WTC11 (cell line): ENCODE data around the gene LAMA3. TPM values are rescaled to one million over a fixed set of nuclear protein-coding genes. Genes with fewer than 3 reads are reported as not detected.

ENCODE experiments used
- ATAC-seq: fragments of 200-7000 bp; cut with Tn5 transposase; 2 replicates; pipeline ENCODE4 v1.10.0; 2021; ENCODE audit warnings: mild to moderate bottlenecking, moderate library complexity
- CTCF ChIA-PET: fragments of 300-600 bp; sonication (Branson Sonifier 250); formaldehyde crosslinking; loops from one replicate; lab custom pipeline; 2021; ENCODE audit warnings: antibody characterized with exemption; lab: Charles Lee
- POLR2A ChIA-PET: fragments of 350-600 bp; sonication (Branson Sonifier 250); formaldehyde crosslinking; loops from one replicate; lab custom pipeline; 2021; ENCODE audit warnings: antibody characterized with exemption; lab: Charles Lee
- DNase-seq: peaks from one replicate; pipeline ENCODE4 v3.0.0; 2021; ENCODE audit warnings: low spot score
- H3K27ac Mint-ChIP-seq: 2 replicates; pipeline ENCODE4 v1.8.0; 2021; ENCODE audit warnings: mixed read lengths
- H3K27me3 Mint-ChIP-seq: 2 replicates; pipeline ENCODE4 v1.8.0; 2021; ENCODE audit warnings: low read depth, mild to moderate bottlenecking, moderate library complexity, mixed read lengths
- H3K36me3 Mint-ChIP-seq: 2 replicates; pipeline ENCODE4 v1.8.0; 2021; ENCODE audit warnings: mixed read lengths
- H3K4me1 Mint-ChIP-seq: 2 replicates; pipeline ENCODE4 v1.8.0; 2022; ENCODE audit warnings: mixed read lengths
- H3K4me3 Mint-ChIP-seq: 2 replicates; pipeline ENCODE4 v1.8.0; 2021; ENCODE audit warnings: mild to moderate bottlenecking, moderate library complexity, mixed read lengths
- H3K9me3 Mint-ChIP-seq: 2 replicates; pipeline ENCODE4 v1.8.0; 2021; ENCODE audit warnings: mixed read lengths
- ARID4B ChIP-seq: sonication (generic); formaldehyde crosslinking; IDR thresholded peaks from 2 replicates; pipeline ENCODE4 v1.8.0; 2023; ENCODE audit warnings: missing genetic modification reagents, mild to moderate bottlenecking, borderline replicate concordance
- ATF3 ChIP-seq: sonication (generic); formaldehyde crosslinking; conservative IDR thresholded peaks from 2 replicates; pipeline ENCODE4 v1.8.1; 2022; ENCODE audit warnings: mild to moderate bottlenecking, missing genetic modification reagents
- CBFB ChIP-seq: sonication (generic); formaldehyde crosslinking; IDR thresholded peaks from 2 replicates; pipeline ENCODE4 v1.8.1; 2022; ENCODE audit warnings: mild to moderate bottlenecking, low read depth, missing genetic modification reagents
- E2F4 ChIP-seq: sonication (generic); formaldehyde crosslinking; IDR thresholded peaks from 2 replicates; pipeline ENCODE4 v1.8.1; 2022; ENCODE audit warnings: low read depth, mild to moderate bottlenecking, moderate library complexity, missing genetic modification reagents, borderline replicate concordance
- FOXJ3 ChIP-seq: sonication (generic); formaldehyde crosslinking; IDR thresholded peaks from 2 replicates; pipeline ENCODE4 v1.9.0; 2021; ENCODE audit warnings: missing genetic modification reagents, mild to moderate bottlenecking, borderline replicate concordance
- FOXP1 ChIP-seq: sonication (generic); formaldehyde crosslinking; IDR thresholded peaks from 2 replicates; pipeline ENCODE4 v1.8.0; 2022; ENCODE audit warnings: missing genetic modification reagents, mild to moderate bottlenecking, moderate library complexity, borderline replicate concordance
- IRF2 ChIP-seq: sonication (generic); formaldehyde crosslinking; IDR thresholded peaks from 2 replicates; pipeline ENCODE4 v1.8.0; 2022; ENCODE audit warnings: low read depth, missing genetic modification reagents, borderline replicate concordance
- MAX ChIP-seq: sonication (generic); formaldehyde crosslinking; IDR thresholded peaks from 2 replicates; pipeline ENCODE4 v1.8.0; 2022; ENCODE audit warnings: mild to moderate bottlenecking, missing genetic modification reagents
- MYBL2 ChIP-seq: sonication (generic); formaldehyde crosslinking; IDR thresholded peaks from 2 replicates; pipeline ENCODE4 v1.8.1; 2023; ENCODE audit warnings: mild to moderate bottlenecking, moderate library complexity, missing genetic modification reagents
- PREB ChIP-seq: sonication (generic); formaldehyde crosslinking; IDR thresholded peaks from 2 replicates; pipeline ENCODE4 v1.8.1; 2022; ENCODE audit warnings: mild to moderate bottlenecking, missing genetic modification reagents, moderate library complexity, borderline replicate concordance
- USF2 ChIP-seq: sonication (generic); formaldehyde crosslinking; IDR thresholded peaks from 2 replicates; pipeline ENCODE4 v1.8.1; 2023; ENCODE audit warnings: mild to moderate bottlenecking, missing genetic modification reagents, moderate library complexity
- ZNF219 ChIP-seq: sonication (generic); formaldehyde crosslinking; IDR thresholded peaks from 2 replicates; pipeline ENCODE4 v1.8.0; 2023; ENCODE audit warnings: missing genetic modification reagents, mild to moderate bottlenecking, borderline replicate concordance
- ZNF263 ChIP-seq: sonication (generic); formaldehyde crosslinking; IDR thresholded peaks from 2 replicates; pipeline ENCODE4 v1.8.1; 2022; ENCODE audit warnings: low read depth, mild to moderate bottlenecking, moderate library complexity, missing genetic modification reagents
- ZNF281 ChIP-seq: sonication (generic); formaldehyde crosslinking; IDR thresholded peaks from 2 replicates; pipeline ENCODE4 v1.8.0; 2023; ENCODE audit warnings: mild to moderate bottlenecking, missing genetic modification reagents
- ZSCAN18 ChIP-seq: fragments of 250-450 bp; sonication (Bioruptor Pico); IDR thresholded peaks from 2 replicates; pipeline ENCODE4 v2.1.2; 2022; ENCODE audit warnings: mild to moderate bottlenecking, moderate library complexity
- total RNA-seq: library from RNA; stranded (reverse); gene quantifications from 3 replicates; pipeline ENCODE4 v1.2.3, GENCODE V29; 2021

The LAMA3 gene
- total RNA-seq, 1 experiment from 2014 or later, result 0.83 TPM

GRCh38 chr18:23803755-23804154, 114.5 kb downstream of the LAMA3 start:
- DNase-seq (no peak), ATAC-seq (no peak)
- H3K9me3 Mint-ChIP-seq, result peaks cover 17% of the 10 kb centered on the region
- H3K4me1 Mint-ChIP-seq, result no peaks in the 10 kb centered on the region
- no peak overlapping the region for H3K4me3 Mint-ChIP-seq
- H3K27ac Mint-ChIP-seq, result no peak overlapping the region
- no peaks in the 10 kb centered on the region for H3K36me3 Mint-ChIP-seq
- CTCF ChIA-PET, result interaction anchor here (0.5 kb wide), 1 partner anchor 10 kb away, joined by 4 read pairs; no protein-coding TSS in a partner anchor
- H3K27me3 Mint-ChIP-seq, result no peaks in the 10 kb centered on the region
- POLR2A ChIA-PET, result no interaction called here
- TF ChIP-seq ZNF281 (CRISPR knock-in tag), result no peak
- TF ChIP-seq FOXJ3 (CRISPR knock-in tag), result no peak
- TF ChIP-seq ZNF219, result no peak
- no peak for TF ChIP-seq E2F4
- TF ChIP-seq CBFB (CRISPR knock-in tag), result no peak
- no peak for TF ChIP-seq FOXP1 (CRISPR knock-in tag)
- no peak for TF ChIP-seq ZNF263 (CRISPR knock-in tag)
- no peak for TF ChIP-seq ATF3 (CRISPR knock-in tag)
- TF ChIP-seq ZSCAN18 (CRISPR knock-in tag), result no peak

GRCh38 chr18:23805898-23806297, 116.6 kb downstream of the LAMA3 start:
- peaks cover 12% of the 10 kb centered on the region for H3K4me1 Mint-ChIP-seq
- TF ChIP-seq ZSCAN18 (CRISPR knock-in tag) (no peak), MYBL2 (CRISPR knock-in tag) (no peak), USF2 (no peak), IRF2 (no peak)
- TF ChIP-seq, all 79 proteins: peak for 0
- DNase-seq, result no peak
- H3K36me3 Mint-ChIP-seq, result no peaks in the 10 kb centered on the region
- H3K27me3 Mint-ChIP-seq, result no peaks in the 10 kb centered on the region
- ATAC-seq, result no peak
- no peak overlapping the region for H3K27ac Mint-ChIP-seq
- ChIA-PET POLR2A (no interaction called here), CTCF (no interaction called here)
- no peak overlapping the region for H3K4me3 Mint-ChIP-seq
- H3K9me3 Mint-ChIP-seq, result peaks cover 13% of the 10 kb centered on the region

- H3K27ac Mint-ChIP-seq, result no peak overlapping the region
- TF ChIP-seq ARID4B (CRISPR knock-in tag) (no peak), MAX (no peak), PREB (CRISPR knock-in tag) (no peak)
Observed at GRCh38 chr18:23809415-23809814, 120.2 kb downstream of the LAMA3 start.

More at GRCh38 chr18:23809415-23809814, 120.2 kb downstream of the LAMA3 start:
- Mint-ChIP-seq H3K4me1 (peaks cover 33% of the 10 kb centered on the region), H3K27me3 (peaks cover 2% of the 10 kb centered on the region; the same call in 1 of the 2 replicates), H3K9me3 (peaks cover 11% of the 10 kb centered on the region), H3K4me3 (no peak overlapping the region), H3K36me3 (no peaks in the 10 kb centered on the region)
- ChIA-PET CTCF (interaction anchor here (1.0 kb wide), 1 partner anchor 109 kb away, joined by 3 read pairs; no protein-coding TSS in a partner anchor), POLR2A (no interaction called here)
- no peak for ATAC-seq
- DNase-seq, result no peak
